Endothelial cell (in vitro differentiated cells): ENCODE data around the gene SH2D1B. TPM values are rescaled to one million over a fixed set of nuclear protein-coding genes. Genes with fewer than 3 reads are reported as not detected.

Experiments used
- DNase-seq: peaks from one replicate; pipeline ENCODE4 v3.0.0; 2021; ENCODE audit warnings: low spot score
- H3K27ac Mint-ChIP-seq: one replicate; pipeline ENCODE4 v1.8.0; 2021; ENCODE audit warnings: mixed read lengths, inconsistent platforms; ENCODE audit not compliant: unreplicated experiment
- H3K27me3 Mint-ChIP-seq: one replicate; pipeline ENCODE4 v1.8.0; 2021; ENCODE audit warnings: mild to moderate bottlenecking, moderate library complexity, mixed read lengths, inconsistent platforms; ENCODE audit not compliant: unreplicated experiment
- H3K36me3 Mint-ChIP-seq: one replicate; pipeline ENCODE4 v1.8.0; 2021; ENCODE audit warnings: mild to moderate bottlenecking, low read depth, mixed read lengths, inconsistent platforms; ENCODE audit not compliant: unreplicated experiment
- H3K4me1 Mint-ChIP-seq: one replicate; pipeline ENCODE4 v1.8.0; 2021; ENCODE audit warnings: mild to moderate bottlenecking, mixed read lengths, inconsistent platforms; ENCODE audit not compliant: unreplicated experiment
- H3K4me3 Mint-ChIP-seq: one replicate; pipeline ENCODE4 v1.8.0; 2021; ENCODE audit warnings: mild to moderate bottlenecking, mixed read lengths, inconsistent platforms; ENCODE audit not compliant: unreplicated experiment
- H3K9me3 Mint-ChIP-seq: one replicate; pipeline ENCODE4 v1.8.0; 2021; ENCODE audit warnings: mixed read lengths, inconsistent platforms; ENCODE audit not compliant: unreplicated experiment
- CTCF ChIP-seq: fragments of 200-600 bp; sonication (generic); IDR thresholded peaks from one replicate; pipeline ENCODE4 v1.5.0; 2021; ENCODE audit warnings: antibody characterized with exemption; ENCODE audit not compliant: unreplicated experiment
- total RNA-seq: library from RNA; stranded (reverse); fragmentation: NEBNext Ultra II Directional; extraction: Animal tissue kit (Norgen Biotek cat#: 25700); gene quantifications from one replicate; pipeline ENCODE4 v1.2.1, GENCODE V29; 2021; ENCODE audit not compliant: unreplicated experiment

The SH2D1B gene
- total RNA-seq, 1 donor from 2014 or later: not detected

DNA sequence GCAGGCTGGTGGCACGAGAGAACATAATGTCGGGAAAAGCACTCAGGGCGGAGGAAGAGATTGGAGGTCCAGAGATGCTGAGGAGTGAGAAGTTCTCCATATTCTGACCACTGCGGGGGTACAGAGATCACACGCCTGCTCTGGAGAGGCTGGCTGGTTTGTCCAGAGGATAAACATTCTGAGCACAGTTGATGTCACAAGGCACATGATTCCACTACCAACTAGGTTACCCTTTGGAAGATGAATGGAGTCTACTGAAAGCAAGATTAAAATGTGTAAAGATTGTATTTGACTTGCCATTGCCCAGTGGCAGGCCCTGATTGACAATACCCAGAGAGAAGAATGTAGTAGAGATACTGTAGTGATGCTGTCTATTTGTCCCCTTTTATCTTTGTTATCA is 35.2 kb downstream of the SH2D1B start, which contains the start of gene SPATA46:
Gene SPATA46, minus strand, starts transcription at position 164 of the 400 bp plus-strand sequence. Its CDS starts 64 bp downstream, at position 100.
- no peak within 1 kb of the TSS for H3K4me3 Mint-ChIP-seq
- H3K4me1 Mint-ChIP-seq: peaks cover 7% of the 10 kb centered on the region
- peaks cover 24% of the 10 kb centered on the region for H3K36me3 Mint-ChIP-seq
- H3K27ac Mint-ChIP-seq: peak within 1 kb of the TSS; percentile 1
- no peak for TF ChIP-seq CTCF
- no peak for DNase-seq
- H3K9me3 Mint-ChIP-seq: no peaks in the 10 kb centered on the region
- H3K27me3 Mint-ChIP-seq: peaks cover 16% of the 10 kb centered on the region

DNA sequence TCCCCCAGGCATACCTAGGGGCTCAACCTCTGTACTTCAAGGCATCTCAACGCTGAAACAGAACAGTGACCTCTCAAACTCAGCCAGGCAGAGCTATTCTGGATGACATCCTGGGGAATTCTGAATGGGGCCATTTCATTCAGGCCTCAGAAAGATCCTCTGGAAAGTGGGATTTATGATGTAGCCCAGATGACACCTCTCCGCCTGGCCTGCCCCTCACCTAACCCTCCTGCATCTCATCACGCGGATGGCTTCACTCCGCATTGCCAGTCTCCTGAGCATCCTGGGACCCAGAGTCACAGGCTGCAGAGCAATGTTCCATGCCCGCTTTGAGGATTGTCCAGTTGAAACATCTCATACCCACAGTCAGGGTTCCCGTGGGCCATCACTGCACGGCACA is 36.5 kb downstream of the SH2D1B start:
- Mint-ChIP-seq H3K4me3 (no peak overlapping the region), H3K27ac (no peak overlapping the region), H3K27me3 (peaks cover 17% of the 10 kb centered on the region), H3K9me3 (no peaks in the 10 kb centered on the region), H3K36me3 (peaks cover 24% of the 10 kb centered on the region), H3K4me1 (peaks cover 7% of the 10 kb centered on the region)
- DNase-seq: no peak
- TF ChIP-seq CTCF: no peak

- TF ChIP-seq CTCF: no peak
- DNase-seq: no peak
- Mint-ChIP-seq H3K27me3 (peaks cover 17% of the 10 kb centered on the region), H3K27ac (no peak overlapping the region), H3K9me3 (no peaks in the 10 kb centered on the region), H3K4me3 (no peak overlapping the region), H3K4me1 (peaks cover 7% of the 10 kb centered on the region), H3K36me3 (peaks cover 24% of the 10 kb centered on the region)
Measured at GRCh38 chr1:162374406-162374805, 37.5 kb downstream of the SH2D1B start.

GRCh38 chr1:162373541-162374260 is 38.2 kb downstream of the SH2D1B start:
- DNase-seq: no peak
- Mint-ChIP-seq H3K9me3 (no peaks in the 10 kb centered on the region), H3K27me3 (peaks cover 16% of the 10 kb centered on the region), H3K4me3 (no peak overlapping the region), H3K36me3 (peaks cover 24% of the 10 kb centered on the region), H3K27ac (no peak overlapping the region), H3K4me1 (peaks cover 7% of the 10 kb centered on the region)
- TF ChIP-seq CTCF: no peak

DNA sequence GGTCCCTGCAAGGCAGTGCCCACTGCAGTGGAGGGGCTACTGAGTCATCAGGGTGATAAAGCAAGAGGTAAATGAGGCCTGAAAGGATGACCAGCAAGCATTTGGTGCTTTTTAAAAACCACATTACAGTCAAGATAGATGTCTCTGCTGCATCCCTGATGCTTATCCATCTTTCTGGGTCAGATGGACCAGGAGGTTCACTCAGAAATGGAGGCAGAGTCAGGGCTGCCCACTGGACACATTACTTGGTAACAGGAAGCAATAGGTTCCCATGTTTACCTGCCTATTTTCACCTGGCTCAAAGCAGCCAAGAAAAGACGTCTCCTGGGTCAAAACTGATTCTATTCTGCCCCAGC is 38.9 kb downstream of the SH2D1B start:
- no peak overlapping the region for H3K27ac Mint-ChIP-seq
- no peak for DNase-seq

More for the DNA sequence above, 38.9 kb downstream of the SH2D1B start:
- Mint-ChIP-seq H3K4me1 (peaks cover 7% of the 10 kb centered on the region), H3K9me3 (no peaks in the 10 kb centered on the region), H3K4me3 (no peak overlapping the region), H3K36me3 (peaks cover 23% of the 10 kb centered on the region), H3K27me3 (peaks cover 15% of the 10 kb centered on the region)
- no peak for TF ChIP-seq CTCF
